Stimulated activated CD8-positive, alpha-beta memory T cell treated with anti-CD3 and anti-CD28 coated beads, Interleukin-12 subunit alpha, Interleukin-12 subunit beta, amount 100 ng/mL, for 4 hours (primary cell): Measurements from ENCODE around the gene RNF144B.
"Not testable (repeated sequence)": the region's sequence is repeated elsewhere in the genome, so short reads cannot be mapped to it uniquely, and the experiment has no call there.

ENCODE experiments used
- DNase-seq: peaks from one replicate; pipeline ENCODE4 v3.0.0-alpha.2; 2020; ENCODE audit warnings: low read depth

Gene RNF144B

DNA sequence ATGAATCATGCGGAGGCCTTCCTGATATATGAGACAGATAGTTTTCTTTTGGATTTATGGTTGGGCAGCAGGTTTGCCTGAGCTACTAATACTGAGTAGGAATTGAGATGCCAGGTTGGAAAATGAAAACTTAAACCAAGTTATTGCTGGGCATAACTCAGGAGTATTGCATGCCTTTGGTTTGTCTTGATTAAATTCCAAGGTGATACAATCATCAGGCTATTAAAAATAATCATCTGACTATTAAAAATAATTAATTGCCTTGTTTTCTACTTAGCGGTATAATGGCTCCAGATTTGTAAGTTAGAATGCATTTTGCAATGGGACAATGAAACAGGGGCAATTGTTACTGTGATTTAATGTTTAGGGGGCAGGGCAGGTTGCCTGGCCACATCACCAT, 15.5 kb upstream of the RNF144B start:
- no peak for DNase-seq

DNA sequence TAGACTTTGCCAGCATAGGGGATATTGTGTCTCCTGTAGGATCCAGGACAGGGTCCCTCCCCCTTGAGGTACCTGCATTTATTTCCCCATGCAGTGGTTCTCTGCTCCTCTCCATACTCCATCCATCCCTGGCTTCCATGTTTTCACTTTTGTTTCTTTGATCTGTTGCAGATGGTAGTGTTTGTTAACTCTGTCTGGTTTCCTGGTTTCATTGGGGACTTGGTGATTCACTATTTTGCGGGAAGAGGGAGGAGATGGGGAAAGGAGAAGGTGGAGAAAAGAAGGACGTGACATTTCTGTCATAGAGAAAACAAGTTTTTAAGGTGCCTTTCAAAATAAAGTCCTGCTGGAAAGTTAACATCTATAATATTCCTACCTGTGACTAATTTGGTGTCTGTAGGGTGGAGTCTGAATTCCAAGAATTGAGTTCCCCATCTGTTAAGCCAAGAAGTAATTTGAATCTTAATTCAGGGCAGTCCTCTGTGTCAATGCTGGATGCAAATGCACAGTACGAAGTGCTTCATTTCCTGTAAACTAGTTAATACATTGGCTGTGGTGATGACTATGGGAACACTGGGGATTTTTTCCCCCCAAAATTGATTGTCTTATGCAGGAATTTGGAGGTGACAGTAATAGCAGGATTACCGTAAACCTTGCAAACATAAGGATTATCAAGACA, 6.9 kb upstream of the RNF144B start:
- DNase-seq: no peak

DNA sequence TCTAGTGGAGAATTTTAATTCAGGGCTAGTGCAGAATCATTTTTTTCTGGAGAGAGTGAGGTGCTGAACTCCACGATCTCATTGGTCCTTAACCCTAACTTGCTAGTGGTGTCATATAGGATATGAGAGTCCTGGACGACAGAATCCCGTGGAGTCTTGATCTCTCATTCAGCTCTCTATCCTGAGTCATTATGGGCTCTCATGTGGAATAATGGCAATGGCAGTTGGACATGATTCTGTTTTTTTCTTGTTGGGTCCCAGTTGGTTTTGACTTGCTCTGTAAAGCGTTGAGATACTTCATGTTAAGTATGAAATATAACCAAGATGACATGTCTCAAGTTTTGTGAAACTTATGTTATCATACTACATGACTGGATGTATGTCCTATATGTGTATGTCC, 6.3 kb upstream of the RNF144B start:
- DNase-seq: no peak

DNA sequence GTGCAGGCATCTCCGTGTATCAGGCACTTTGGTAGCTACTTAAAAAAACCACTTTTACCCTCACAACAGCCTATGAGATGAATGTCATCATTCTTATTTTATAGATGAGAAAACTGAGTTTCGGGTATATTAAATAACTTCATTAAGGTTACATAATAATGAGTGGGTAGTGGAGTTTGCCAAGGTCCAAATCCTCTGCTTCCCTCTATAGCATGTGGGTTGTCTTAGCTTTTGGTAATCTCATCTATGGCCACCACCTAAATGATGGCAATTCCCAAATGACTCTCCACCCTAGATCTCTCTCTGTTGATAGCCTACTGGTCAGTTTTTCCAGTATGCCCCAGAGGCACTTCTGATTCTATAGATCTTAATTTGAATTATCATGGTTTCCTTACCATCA, 3.7 kb upstream of the RNF144B start:
- no peak for DNase-seq

DNA sequence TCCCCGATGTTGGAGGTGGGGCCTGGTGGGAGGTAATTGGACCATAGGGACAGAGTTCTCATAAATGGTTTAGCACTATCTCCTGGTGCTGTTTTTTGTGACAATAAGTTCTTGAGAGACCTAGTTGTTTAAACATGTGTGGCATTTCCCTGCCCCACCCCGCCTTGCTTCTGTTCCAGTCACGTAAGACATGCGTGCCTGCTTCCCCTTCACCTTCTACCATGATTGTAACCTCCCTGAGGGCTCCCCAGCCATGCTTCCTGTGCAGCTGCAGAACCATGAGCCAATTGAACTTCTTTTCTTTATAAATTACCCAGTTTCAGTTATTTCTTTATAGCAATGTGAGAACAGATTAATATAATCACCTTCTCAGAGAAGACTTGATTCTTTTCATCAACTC, 2.5 kb upstream of the RNF144B start:
- DNase-seq: no peak

DNA sequence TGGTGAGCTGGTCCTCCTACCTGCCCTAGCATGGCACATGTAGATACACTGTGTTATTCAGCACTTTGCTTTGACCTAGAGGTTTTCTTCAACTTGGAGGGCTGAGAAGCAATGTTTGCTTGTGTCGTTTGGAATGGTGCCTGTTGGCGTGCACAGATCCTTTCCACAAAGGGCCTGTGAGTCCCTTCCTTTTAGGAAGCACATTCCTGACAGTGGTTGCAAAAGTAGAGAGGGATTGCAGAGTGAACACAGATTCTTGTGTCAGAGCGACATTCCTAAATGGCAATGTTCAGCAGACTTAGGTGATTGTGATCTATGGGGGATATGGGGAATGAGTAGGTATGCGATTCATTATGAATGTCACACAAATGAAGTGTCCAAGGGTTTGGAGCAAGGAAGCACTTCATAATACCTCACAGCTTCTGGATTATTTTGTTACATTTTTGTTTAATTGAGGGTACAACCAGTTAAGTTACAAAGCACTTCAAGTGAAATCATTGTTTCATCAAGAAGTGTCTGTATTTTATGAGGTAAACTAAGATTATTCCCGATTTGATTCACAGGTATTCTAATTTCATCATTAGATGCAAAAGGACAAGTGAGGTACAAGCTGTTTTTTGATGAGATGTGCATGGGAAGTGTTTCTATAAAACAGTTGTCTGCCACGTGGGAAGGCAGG, 713 bp upstream of the RNF144B start:
- no peak for DNase-seq

DNA sequence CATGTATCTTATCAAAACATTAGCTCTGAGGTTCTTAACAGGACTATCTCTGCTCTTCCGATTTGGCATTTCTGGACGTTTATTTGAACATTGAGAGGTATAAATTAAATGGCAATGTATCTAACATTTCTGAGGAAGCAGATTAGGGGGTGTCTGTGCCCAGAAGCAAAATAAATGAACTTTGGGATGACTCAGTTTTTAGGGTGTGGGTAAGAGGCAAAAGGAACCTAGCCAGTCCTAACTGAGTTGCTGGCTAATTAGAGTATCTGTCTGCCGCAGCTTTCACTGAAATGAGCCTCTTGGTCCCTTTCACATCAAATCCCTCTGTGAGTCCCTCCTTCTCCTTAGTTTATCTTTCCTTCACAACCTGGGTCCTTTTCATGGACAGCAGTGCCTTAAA, 1.1 kb downstream of the RNF144B start:
- no peak for DNase-seq

DNA sequence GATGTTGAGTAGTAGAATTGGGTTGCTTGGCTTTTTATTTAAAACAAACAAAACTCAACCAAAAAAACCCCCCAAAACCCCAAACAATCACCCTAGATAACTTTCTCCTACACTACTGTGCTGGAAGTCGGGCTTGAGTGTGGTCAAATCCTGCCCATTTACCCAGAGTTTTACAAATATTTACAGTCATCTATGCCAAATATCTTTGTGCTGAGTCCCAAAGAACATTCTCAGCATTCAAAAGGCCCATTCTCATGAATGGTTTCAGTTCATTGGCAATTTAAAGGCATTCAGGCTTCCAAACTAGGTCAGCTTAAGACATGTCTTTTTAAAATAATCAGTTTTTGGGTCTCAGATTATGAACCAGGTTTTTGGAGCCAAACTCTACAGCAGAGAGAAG, 1.8 kb downstream of the RNF144B start:
- DNase-seq: no peak

DNA sequence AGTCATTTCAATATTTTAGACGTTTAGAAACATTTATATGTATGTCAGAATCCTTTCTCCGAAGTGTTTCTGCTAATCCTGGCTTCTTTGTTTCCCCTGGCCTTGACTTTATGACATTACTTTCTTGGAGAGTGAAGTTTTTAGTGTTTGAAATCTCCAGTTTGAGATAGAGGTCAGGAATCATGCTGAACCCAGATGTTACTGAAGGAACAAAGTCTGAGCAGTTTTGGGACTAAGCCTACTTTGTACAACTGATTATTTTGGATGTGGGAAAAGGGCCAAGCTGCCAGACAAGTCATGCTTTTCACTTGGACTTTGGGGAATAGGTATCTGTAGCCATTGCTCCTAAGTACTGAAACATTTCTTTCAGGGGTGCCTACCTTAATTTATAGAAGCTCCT, 2.3 kb downstream of the RNF144B start:
- DNase-seq: no peak

DNA sequence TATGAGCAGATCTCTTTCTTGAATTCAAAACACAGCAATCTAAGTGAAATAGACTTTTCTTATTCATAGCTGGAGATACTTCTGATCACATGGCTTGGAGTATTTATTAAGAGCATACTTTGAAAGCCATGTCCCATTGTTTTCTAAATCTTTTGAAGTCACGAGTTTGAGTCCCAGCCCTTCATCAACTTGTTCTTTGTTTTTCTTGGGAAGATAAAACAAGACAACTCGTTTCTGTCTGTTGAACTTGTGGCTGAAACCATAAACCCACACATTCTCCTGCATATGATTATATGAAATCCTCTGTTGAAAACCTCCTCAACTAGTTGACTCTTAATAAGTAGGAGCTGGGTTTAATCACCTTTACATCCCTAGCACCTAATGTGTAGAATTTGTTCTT, 3.3 kb downstream of the RNF144B start:
- no peak for DNase-seq

DNA sequence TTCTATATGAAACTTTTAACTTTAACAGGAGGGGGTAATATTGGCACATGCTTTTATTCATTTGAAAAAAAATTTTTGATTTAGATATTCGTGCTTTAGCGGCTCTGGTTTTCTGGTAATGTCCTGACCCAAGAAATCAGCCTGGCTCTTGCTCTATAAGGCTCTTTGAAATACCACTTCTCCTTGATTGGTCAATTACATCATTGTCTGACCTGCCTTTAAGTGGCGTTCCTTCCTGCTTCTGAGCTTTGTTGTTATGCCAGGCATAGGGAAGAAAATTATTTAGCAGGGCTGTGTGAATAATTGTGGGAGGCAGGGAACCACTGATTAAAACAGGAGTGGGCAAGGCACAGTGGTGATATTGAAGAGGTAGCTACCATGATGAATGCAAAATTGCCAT, 3.9 kb downstream of the RNF144B start:
- DNase-seq: no peak

DNA sequence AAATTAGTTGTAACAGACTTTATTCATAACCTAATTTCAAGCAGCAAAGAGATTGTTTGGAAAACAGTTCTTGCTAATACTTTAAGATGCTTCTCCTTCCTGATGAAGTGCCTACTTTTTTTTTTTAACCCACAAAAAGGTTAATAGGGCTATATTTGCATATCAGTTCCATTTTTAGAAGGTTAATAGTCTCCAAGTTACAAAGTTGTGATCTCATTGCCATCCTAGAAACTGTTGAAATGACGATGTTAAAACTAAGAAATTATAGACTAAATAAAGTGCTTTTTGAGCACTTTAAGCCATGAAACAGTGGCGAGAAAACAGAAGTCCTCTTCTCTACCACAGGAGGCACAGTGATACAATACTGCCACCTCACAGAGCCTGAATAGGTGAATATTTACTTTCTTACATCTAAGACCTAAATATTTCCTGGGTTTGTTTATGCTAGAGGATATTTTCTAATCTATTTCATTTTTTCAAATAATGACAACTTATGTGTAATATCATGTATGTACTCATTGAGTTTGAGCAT, 5.3 kb downstream of the RNF144B start:
- DNase-seq: no peak

DNA sequence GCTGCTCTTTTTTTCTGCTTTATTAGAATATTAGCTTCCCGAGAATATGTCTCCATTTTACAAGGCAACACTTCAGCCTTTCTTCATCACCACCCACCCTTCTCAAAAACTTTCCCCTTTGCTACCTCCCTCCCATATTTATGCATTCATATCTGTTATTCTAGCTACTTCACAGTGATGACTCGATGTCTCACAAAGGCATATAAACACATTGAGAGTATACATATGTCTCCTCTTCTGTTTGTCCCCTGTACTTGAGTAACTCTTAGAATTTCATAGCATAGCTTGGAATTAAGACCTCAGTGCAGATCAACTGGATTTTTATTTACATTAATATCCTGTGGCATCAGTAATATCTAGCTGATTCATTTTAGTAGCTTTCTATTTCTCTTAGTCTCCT, 6.5 kb downstream of the RNF144B start:
- no peak for DNase-seq

DNA sequence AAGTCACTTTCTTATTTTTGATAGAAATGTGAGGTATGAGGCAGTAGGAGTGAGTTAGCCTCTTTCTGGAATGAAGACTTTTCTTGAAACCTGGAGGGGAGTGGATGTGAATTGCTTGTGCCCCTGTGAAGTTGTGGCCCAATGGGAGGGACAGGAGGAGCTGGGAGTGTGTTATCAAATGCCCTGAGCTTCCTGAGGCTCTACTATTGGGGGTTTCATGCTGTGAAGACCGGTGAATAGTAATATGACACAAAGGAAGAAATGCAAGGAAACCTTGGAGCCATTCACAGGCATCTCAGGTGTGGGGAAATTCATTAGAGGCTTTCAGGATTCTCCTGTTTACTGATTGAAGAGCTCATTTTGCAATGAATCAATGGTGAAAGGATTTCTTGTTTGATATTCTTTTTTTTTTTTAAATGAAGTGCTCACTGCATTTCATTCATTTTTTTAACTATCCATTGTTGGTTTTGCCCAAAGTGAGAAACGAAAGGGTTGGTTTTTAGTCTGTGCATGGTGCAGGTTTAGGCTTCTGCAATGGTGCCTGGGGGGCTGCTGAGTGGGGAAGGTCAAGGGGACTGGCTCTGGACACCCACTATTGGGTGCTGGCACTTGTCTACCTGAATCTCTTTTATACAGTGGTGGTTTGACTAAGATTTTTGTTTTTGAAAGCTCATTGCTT, 8.2 kb downstream of the RNF144B start:
- no peak for DNase-seq

DNA sequence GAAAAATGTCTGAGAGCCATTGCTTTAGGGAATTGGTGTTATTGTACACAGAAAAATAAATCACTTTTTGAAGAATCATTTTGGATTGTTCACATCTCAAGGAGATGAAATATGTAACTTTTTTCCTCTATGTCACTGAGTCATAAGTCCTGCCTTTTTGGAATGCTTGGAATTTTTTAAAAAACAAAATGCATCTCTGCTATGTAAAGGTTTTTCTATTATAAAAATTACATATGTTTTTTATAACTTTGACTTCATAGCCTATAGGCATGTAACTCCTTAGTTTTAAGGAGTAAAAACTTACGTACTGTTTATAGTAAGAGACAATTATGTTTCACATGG, 8.7 kb downstream of the RNF144B start:
- no peak for DNase-seq

DNA sequence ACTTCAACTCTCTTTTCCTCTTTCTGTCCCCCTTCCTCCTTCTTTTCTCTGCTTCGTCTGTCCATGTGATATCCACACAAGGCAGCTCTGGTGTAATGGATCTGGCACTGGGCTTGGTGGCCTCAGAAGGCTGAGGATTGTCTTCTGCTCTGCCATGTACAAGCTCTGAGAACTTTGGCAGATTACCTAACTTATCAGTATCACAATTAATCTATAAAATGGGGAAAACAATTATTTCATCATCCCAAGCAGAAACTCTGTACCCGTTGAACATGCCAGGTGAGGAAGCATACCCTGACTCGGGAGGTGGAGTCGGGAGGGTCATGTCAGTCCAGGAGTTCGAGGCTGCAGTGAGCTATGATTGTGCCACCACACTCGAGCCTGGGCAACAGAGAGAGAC, 10.6 kb downstream of the RNF144B start:
- DNase-seq: no peak

DNA sequence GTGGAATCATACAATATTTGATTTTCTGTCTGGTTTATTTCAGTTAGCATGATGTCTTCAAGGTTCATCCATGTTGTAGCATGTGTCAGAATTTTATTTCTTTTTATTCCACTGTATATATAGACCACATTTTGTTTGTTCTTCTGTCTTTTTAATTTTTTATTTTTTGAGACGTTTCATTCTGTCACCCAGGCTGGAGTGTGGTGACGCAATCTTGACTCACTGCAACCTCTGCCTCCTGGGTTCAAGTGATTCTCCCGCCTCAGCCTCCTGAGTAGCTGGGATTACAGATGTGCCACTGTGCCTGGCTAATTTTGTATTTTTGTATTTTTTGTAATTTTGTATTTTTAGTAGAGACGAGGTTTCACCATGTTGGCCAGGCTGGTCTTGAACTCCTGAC, 11.1 kb downstream of the RNF144B start:
- not testable (repeated sequence) for DNase-seq

DNA sequence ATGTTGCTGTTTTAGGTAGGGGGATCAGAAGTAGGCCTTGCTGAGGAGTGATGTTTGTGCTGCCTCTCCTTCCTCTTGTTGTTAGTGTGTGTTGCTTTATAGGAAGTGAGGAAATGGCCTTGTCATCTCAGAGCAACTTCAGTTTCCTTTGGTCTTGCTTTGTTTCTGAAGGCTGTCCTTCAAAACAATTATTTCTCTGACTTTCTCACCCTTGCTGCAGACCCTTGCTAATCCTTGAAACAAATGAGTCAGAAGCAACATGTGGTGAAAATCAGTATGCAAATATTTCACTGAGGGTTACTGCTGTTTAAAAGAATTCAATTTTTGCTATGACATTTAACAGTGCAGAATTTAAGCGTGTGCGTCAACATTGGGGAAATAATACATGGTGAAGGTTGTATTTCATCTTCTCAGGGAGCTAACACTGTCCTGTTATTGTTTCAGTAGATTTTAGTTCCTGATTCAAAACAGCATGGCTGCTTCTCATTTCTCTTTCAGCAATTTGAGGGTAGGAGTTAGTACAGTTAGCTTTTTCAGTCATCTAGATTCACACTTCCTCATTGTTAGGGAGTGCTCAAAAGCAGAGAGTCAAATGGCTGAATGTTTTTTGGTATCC, 13.8 kb downstream of the RNF144B start:
- DNase-seq: no peak

DNA sequence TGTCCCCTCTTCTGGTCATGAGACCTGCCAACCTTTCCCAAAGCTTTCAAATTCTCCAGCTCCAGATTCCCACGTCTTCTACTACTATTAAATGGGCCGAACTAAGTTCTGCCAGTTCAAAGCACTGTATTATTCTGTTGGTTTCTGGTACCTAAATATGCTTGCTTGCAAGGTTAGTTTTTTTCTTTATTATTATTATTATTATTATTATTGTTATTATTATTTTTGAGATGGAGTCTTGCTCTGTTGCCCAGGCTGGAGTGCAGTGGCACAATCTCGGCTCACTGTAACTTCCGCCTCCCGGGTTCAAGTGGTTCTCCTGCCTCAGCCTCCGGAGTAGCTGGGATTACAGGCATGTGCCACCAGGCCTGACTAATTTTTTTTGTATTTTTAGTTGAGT, 17.8 kb downstream of the RNF144B start:
- DNase-seq: not testable (repeated sequence)

DNA sequence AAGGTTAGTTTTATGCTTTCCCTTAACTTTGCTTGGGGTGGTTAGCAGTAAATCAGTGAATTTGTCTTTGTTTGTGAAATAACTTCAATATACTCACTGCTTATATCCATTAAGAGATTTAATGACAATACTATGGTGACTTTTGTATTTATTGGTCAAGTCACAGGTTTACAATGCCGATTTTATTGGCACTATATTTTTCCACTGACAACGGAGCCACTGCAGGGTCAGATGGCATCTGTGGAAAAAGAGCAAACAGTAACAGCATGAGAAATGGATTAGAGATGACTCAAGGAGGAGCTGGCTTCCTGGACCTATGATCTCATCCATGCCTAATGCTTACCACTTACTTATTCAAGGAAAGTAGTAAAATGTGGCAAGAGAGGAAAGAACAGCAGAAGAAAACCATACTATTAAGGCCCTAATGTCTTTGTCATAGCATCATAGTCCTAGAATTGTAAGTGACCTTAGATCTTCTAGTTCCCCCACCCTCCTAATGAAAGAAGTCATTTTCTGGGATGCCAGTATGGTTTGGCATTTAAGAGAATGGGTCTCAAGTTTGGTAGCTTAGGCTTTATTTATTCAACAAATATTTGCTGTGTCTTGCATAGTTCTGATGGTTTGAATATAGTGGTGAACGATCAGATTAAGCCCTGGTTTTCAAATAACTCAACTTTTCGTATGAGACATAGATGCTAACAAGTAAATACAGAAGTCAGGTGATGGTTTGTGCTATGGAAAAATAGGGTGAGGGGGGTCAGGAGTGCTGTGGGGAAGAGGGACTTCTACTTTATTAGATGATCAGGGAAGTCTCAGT, 18.5 kb downstream of the RNF144B start:
- DNase-seq: no peak

DNA sequence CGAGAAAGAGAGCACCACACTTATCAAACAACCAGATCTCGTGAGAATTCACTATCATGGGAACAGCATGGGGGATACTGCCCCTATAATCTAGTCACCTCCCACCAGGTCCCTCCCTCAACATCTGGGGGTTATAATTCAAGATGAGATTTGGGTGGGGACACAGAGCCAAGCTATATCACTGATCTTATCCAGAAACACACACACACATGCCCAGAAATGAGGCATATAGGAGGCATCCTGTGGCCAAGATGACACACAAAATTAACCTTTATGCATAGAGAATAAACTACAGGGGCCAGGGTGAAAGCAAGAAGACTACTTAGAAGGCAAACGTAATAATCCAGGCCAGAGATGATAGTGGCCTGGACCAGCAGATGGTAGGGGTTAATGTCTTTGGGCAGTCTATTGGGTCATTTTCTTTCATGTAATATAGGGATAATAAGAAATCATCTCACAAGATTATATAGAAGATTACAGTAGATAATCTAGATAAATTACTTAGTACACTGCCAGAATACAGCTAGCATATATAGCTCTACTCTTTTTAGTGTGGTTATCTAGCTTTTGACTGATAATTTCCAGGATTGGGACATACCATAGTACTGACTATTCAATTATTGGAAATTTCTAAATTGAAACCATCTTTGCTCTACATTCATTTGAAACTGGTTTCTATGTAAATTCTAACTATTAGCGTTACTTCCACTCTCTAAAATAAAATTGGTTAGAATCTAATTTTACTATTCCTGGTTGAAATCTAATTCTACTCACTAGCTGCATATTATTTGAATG, 20.0 kb downstream of the RNF144B start:
- no peak for DNase-seq
